Psoas muscle (tissue), 8 donors: Measurements from ENCODE around the gene NDST1. TPM values are rescaled to one million over a fixed set of nuclear protein-coding genes. Genes with fewer than 3 reads are reported as not detected.
A peak's percentile ranks its signal among the peaks of the same experiment; 100 is the strongest.

Experiments
- ATAC-seq, 4 donors: fragments of 200-7000 bp; cut with Tn5 transposase; one replicate each; pipeline ENCODE4 v1.9.1; 2020; ENCODE audit warnings: moderate library complexity in 3 of 4, mild to moderate bottlenecking in 2 of 4
- DNase-seq, 2 donors: peaks; one replicate each; pipeline ENCODE4 v3.0.0-alpha.2; 2020
- H3K27ac ChIP-seq: fragments of 200-600 bp; one replicate; pipeline ENCODE4 v1.8.0; 2022
- H3K27me3 ChIP-seq, 3 donors: fragments of 200-600 bp in 1 of 3; one replicate each; pipeline versions ENCODE4 v1.6.1 to v1.8.0; 2013 to 2022; ENCODE audit warnings: low read length in 2 of 3, mild to moderate bottlenecking in 2 of 3, moderate library complexity in 1 of 3; ENCODE audit not compliant: insufficient read depth in 3 of 3
- H3K36me3 ChIP-seq, 2 donors: fragments of 200-600 bp in 1 of 2; one replicate each; pipeline versions ENCODE4 v1.6.1 to v1.8.0; 2013 to 2022; ENCODE audit warnings: low read depth in 1 of 2, mild to moderate bottlenecking in 1 of 2, moderate library complexity in 1 of 2; ENCODE audit not compliant: insufficient read depth in 1 of 2
- H3K4me1 ChIP-seq: fragments of 200-600 bp; one replicate; pipeline ENCODE4 v1.8.0; 2022
- H3K4me3 ChIP-seq: fragments of 200-600 bp; one replicate; pipeline ENCODE4 v1.8.0; 2022; ENCODE audit warnings: mild to moderate bottlenecking
- H3K9me3 ChIP-seq: fragments of 200-600 bp; one replicate; pipeline ENCODE4 v1.8.0; 2022
- WGBS, 3 donors: extraction: QIAGEN DNeasy Blood & Tissue Kit; methylation state at CpG; one replicate each; pipeline versions ENCODE4 v1.1.6 to v1.1.7; 2013; 5-methylcytosine and 5-hydroxymethylcytosine counted together
- intact Hi-C, 2 donors: fragments of 100-400 bp; cut with DNase I; formaldehyde crosslinking; loops; one replicate each; pipeline versions ENCODE4 v1.11.0 to v1.14.2; 2022
- polyA plus RNA-seq, 3 donors: library from polyadenylated mRNA; stranded (reverse); fragments of 200-250 nt; gene quantifications; one replicate each; pipeline ENCODE4 v1.2.3, GENCODE V29; 2013
- total RNA-seq, 4 donors: library from RNA; stranded (reverse); fragmentation: NEBNext Ultra II Directional in 2 of 4; extraction: Animal tissue kit (Norgen Biotek cat#: 25700) in 2 of 4; gene quantifications; one replicate each; pipeline versions ENCODE4 v1.2.1 to v1.2.4, GENCODE V29; 2021 to 2023
- TF ChIP-seq, protein P1 (sequence below): fragments of 200-600 bp; IDR thresholded peaks from one replicate; pipeline ENCODE4 v1.8.0; 2022; ENCODE audit warnings: antibody characterized with exemption
- donor health status: healthy with polysubstance abuse.
- donor health status: DM: no; HTN: no; CAD: no; lungs with moderate emphysema.
- donor health status: Bipolar disorder and iron deficiency.
- donor health status: healthy.
- donor health status: DM: yes; HTN: yes; CAD: no.
- donor health status: DM: no; HTN: no; CAD: no.
- donor health status: DM: no; HTN: no; CAD: no.
- donor health status: DM: yes; HTN: yes; CAD: no.

The NDST1 gene
- total and polyA plus RNA-seq, 7 donors = 11.0 to 40.2 (median 30.1) TPM

DNA sequence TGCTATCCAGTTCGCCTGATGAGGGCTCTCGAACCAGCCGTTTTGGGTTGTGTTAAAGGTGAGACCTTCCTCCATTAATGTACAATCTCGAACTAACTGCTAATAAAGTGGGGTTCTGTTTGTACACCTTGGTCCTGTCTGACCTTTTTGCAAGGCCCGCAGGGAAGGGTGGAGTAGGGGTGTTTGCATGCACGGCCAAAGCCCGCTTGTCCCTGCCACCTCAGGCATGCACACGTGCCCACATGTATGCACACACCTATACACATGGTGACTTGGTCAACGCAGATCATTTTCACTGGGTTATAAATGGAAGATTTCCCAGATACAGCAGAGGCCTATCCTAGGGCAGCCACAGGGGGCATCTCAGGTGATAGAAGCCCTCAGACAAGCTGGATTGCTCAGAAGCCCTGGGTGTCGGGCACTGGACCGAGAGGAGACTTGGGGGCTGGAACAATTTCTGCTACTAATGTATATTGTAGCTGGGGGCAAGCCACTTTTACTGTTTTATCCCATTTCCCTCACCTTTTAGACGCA is 50.2 kb downstream of the NDST1 start:
- peaks cover 0 to 35% of the 10 kb centered on the region in 2 donors for H3K36me3 ChIP-seq
- H3K4me1 ChIP-seq = peaks cover 30% of the 10 kb centered on the region
- DNase-seq (no peak), ATAC-seq (peak; percentile 42 to 56 (median 54))
- no peak overlapping the region for H3K4me3 ChIP-seq
- H3K27me3 ChIP-seq = no peaks in the 10 kb centered on the region
- peak overlapping the region; percentile 50 for H3K27ac ChIP-seq
- H3K9me3 ChIP-seq = no peaks in the 10 kb centered on the region
- intact Hi-C loops = no loop called here
- whole genome bisulfite sequencing, 3 donors = 51 to 57% (median 52%) methylated on average over 12 of the region's 12 CpGs
- TF ChIP-seq, protein P1, sequence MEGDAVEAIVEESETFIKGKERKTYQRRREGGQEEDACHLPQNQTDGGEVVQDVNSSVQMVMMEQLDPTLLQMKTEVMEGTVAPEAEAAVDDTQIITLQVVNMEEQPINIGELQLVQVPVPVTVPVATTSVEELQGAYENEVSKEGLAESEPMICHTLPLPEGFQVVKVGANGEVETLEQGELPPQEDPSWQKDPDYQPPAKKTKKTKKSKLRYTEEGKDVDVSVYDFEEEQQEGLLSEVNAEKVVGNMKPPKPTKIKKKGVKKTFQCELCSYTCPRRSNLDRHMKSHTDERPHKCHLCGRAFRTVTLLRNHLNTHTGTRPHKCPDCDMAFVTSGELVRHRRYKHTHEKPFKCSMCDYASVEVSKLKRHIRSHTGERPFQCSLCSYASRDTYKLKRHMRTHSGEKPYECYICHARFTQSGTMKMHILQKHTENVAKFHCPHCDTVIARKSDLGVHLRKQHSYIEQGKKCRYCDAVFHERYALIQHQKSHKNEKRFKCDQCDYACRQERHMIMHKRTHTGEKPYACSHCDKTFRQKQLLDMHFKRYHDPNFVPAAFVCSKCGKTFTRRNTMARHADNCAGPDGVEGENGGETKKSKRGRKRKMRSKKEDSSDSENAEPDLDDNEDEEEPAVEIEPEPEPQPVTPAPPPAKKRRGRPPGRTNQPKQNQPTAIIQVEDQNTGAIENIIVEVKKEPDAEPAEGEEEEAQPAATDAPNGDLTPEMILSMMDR = no peak

DNA sequence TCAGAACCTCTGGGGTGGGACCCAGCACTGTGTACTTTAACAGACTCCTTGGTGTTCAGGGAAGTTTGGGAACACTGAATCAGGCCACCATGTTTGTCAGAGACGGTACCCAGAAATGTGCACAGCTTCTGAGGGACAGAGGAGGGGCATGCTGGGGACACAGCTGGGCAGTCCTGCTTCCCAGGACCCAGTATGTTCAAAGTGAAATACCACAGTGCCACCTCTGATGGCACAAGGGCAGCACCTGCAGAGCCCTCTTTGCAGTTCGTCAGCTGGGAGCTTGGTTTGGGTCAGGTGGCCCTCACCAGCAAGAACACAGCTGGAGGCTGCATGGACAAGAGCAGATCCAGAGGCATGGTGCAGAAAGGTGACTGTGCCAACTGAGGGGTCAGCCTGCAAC is 51.2 kb downstream of the NDST1 start:
- no peaks in the 10 kb centered on the region for H3K9me3 ChIP-seq
- peaks cover 30% of the 10 kb centered on the region for H3K4me1 ChIP-seq
- no peaks in the 10 kb centered on the region for H3K27me3 ChIP-seq
- 75 to 86% (median 84%) methylated on average over 2 of the region's 2 CpGs for WGBS, 3 donors
- no peak for ATAC-seq
- intact Hi-C loops = no loop called here
- no peak overlapping the region for H3K4me3 ChIP-seq
- H3K27ac ChIP-seq = no peak overlapping the region
- H3K36me3 ChIP-seq = peaks cover 0 to 25% of the 10 kb centered on the region in 2 donors
- TF ChIP-seq, protein P1 = no peak
- no peak for DNase-seq

DNA sequence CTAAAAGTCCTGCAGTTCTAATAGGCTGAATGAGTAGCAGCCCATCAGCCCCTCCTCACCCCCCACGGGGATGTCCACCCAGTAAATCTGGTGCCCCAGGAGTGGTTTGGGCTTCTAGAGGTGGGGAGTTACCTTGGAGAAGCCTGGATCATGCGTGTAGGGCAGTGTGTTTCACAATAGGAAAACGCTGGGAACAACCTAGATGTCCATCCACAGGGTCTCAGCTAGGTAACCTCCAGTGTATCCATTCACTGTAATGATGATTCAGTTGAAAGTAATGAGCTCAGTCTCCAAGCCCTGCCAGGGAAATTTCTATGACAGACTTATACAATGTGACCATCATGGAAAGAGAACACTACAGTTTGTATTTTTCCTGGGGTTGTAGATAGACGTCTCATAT is 51.8 kb downstream of the NDST1 start:
- intact Hi-C loops = loop anchor here (5.0 kb wide), 5 partner anchors 98 to 288 kb away; partner anchors contain the start of gene IRGM (in 2 of the 2)
- ATAC-seq = peak in 2 of 4 donors; percentile 5
- Histone ChIP-seq H3K36me3 (peaks cover 0 to 19% of the 10 kb centered on the region in 2 donors), H3K4me3 (no peak overlapping the region), H3K27me3 (no peaks in the 10 kb centered on the region), H3K9me3 (no peaks in the 10 kb centered on the region), H3K4me1 (peaks cover 30% of the 10 kb centered on the region), H3K27ac (no peak overlapping the region)
- TF ChIP-seq, protein P1 = no peak
- no peak for DNase-seq
- 54 to 64% (median 59%) methylated on average over 4 of the region's 4 CpGs for WGBS, 3 donors

DNA sequence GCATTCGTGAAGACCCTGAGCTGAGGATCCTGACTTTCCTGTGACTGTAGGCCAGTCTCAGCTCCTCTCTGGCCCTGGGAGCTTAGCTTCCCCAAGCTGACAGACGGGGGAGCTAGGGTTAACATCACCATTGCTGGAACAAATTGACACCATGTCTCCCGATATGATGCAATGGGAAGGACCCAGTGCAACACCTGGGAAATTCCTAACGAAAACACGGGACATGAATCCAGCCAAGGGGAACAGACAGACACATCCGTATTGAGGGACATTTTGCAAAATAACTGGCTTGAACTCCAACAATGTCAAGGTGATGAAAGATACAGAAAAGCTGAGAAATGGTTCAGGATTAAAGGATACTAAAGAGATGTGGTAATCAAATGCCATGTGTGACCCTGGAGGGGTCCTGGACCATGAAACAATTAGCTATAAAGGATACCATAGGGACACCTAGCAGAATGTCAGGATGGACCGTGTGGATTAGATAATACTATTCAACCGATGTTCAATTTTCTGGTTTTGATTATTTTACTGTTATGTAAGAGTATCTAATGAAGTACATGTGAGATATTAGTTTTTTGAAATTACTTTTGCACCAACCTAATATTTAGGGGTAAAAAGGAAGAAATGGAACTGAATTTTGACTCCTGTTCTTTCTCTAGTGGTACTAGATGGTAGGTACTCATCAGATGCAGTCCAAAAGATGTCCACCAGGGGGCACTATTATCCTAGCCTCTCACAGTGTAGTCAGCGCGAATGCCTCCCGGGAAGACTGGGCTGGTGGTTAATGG is 52.7 kb downstream of the NDST1 start:
- 13 to 20% (median 17%) methylated on average over 11 of the region's 11 CpGs for WGBS, 3 donors

More for the DNA sequence above, 52.7 kb downstream of the NDST1 start:
- no peaks in the 10 kb centered on the region for H3K9me3 ChIP-seq
- intact Hi-C loops = loop anchor here (1.0 to 5.0 kb wide), 6 partner anchors 96 to 287 kb away; partner anchors contain the start of gene IRGM (in 2 of the 2)
- no peaks in the 10 kb centered on the region for H3K27me3 ChIP-seq
- peak; percentile 82 to 89 (median 86) for ATAC-seq
- TF ChIP-seq, protein P1 = peak; percentile 97
- peak; percentile 66 to 73 for DNase-seq
- peaks cover 0 to 10% of the 10 kb centered on the region in 2 donors for H3K36me3 ChIP-seq
- peaks cover 30% of the 10 kb centered on the region for H3K4me1 ChIP-seq
- no peak overlapping the region for H3K4me3 ChIP-seq
- no peak overlapping the region for H3K27ac ChIP-seq
